T-helper 1 cell treated with Interleukin-12 subunit alpha and Interleukin-12 subunit beta and Interleukin-4 antibody, amounts not matched to agents 30 μg/mL and 1 μg/mL, for 36 hours (primary cell): ENCODE results near the gene ZCCHC7.

ENCODE experiments used
- H3K27ac Mint-ChIP-seq: one replicate; pipeline ENCODE4 v1.8.0; 2021; ENCODE audit warnings: mild to moderate bottlenecking, mixed read lengths
- H3K27me3 Mint-ChIP-seq: one replicate; pipeline ENCODE4 v1.8.0; 2021; ENCODE audit warnings: low read depth, mixed read lengths
- H3K36me3 Mint-ChIP-seq: one replicate; pipeline ENCODE4 v1.8.0; 2021; ENCODE audit warnings: low read depth, mixed read lengths
- H3K4me1 Mint-ChIP-seq: one replicate; pipeline ENCODE4 v1.8.0; 2021; ENCODE audit warnings: low read depth, mixed read lengths
- H3K4me3 Mint-ChIP-seq: one replicate; pipeline ENCODE4 v1.8.0; 2021; ENCODE audit warnings: mild to moderate bottlenecking, moderate library complexity, mixed read lengths
- H3K9me3 Mint-ChIP-seq: one replicate; pipeline ENCODE4 v1.8.0; 2021; ENCODE audit warnings: mixed read lengths

Gene ZCCHC7

DNA sequence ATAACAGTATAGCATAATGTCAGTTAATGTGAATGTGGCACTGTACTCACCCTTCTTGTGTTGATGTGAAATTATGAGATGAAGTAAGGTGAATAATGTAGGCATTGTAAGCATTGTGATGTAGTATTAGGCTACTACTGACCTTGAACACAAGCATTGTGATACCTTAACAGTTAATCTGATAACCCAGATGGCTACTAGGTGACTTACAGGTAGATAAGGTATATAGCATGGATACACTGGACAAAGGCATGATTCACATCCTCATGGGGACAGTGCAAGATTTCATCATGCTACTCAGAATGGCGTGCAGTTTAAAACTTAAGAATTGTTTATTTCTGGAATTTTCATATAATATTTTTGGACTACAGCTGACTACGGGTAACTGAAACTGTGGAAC, 134.8 kb downstream of the ZCCHC7 start:
- H3K4me3 Mint-ChIP-seq, result no peak overlapping the region
- H3K4me1 Mint-ChIP-seq, result no peaks in the 10 kb centered on the region
- no peaks in the 10 kb centered on the region for H3K27me3 Mint-ChIP-seq
- H3K36me3 Mint-ChIP-seq, result peaks cover 8% of the 10 kb centered on the region
- H3K27ac Mint-ChIP-seq, result no peak overlapping the region
- H3K9me3 Mint-ChIP-seq, result peaks cover 3% of the 10 kb centered on the region

GRCh38 chr9:37255944-37256862, 135.8 kb downstream of the ZCCHC7 start:
- H3K4me3 Mint-ChIP-seq, result no peak overlapping the region
- H3K27ac Mint-ChIP-seq, result no peak overlapping the region
- H3K9me3 Mint-ChIP-seq, result peaks cover 3% of the 10 kb centered on the region
- no peaks in the 10 kb centered on the region for H3K4me1 Mint-ChIP-seq
- H3K36me3 Mint-ChIP-seq, result peaks cover 10% of the 10 kb centered on the region
- H3K27me3 Mint-ChIP-seq, result no peaks in the 10 kb centered on the region

DNA sequence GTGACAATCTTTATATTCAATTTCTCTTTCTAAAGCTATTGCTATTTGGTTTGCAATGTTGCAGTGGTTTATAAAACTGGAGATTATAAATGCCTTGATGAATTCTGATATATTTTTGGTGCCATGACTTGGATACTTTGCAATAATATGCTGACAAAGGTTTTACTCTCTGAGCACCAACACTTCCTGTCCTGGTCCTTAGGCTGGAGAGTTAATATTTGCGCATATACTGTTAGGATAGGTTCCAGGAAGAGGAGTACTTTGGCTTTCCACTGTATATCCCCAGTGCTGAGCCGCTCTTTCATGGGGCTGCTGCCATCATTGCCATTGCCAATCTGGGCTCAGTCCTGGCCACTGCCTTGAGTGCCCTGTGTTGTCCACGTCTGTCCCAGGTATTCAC, 139.6 kb downstream of the ZCCHC7 start:
- no peaks in the 10 kb centered on the region for H3K4me1 Mint-ChIP-seq
- no peak overlapping the region for H3K4me3 Mint-ChIP-seq
- H3K36me3 Mint-ChIP-seq, result peaks cover 6% of the 10 kb centered on the region
- no peaks in the 10 kb centered on the region for H3K27me3 Mint-ChIP-seq
- H3K9me3 Mint-ChIP-seq, result no peaks in the 10 kb centered on the region
- no peak overlapping the region for H3K27ac Mint-ChIP-seq

- Mint-ChIP-seq H3K4me1 (no peaks in the 10 kb centered on the region), H3K9me3 (no peaks in the 10 kb centered on the region), H3K4me3 (no peak overlapping the region), H3K27me3 (no peaks in the 10 kb centered on the region), H3K36me3 (peaks cover 4% of the 10 kb centered on the region), H3K27ac (no peak overlapping the region)
Measured at GRCh38 chr9:37262410-37262809, 142.0 kb downstream of the ZCCHC7 start.

- no peaks in the 10 kb centered on the region for H3K4me1 Mint-ChIP-seq
- H3K9me3 Mint-ChIP-seq, result no peaks in the 10 kb centered on the region
- no peak overlapping the region for H3K4me3 Mint-ChIP-seq
- H3K27me3 Mint-ChIP-seq, result no peaks in the 10 kb centered on the region
- H3K27ac Mint-ChIP-seq, result no peak overlapping the region
- peaks cover 4% of the 10 kb centered on the region for H3K36me3 Mint-ChIP-seq
Measured at GRCh38 chr9:37264539-37264938, 144.2 kb downstream of the ZCCHC7 start.

- H3K27me3 Mint-ChIP-seq, result no peaks in the 10 kb centered on the region
- H3K36me3 Mint-ChIP-seq, result peaks cover 2% of the 10 kb centered on the region
- H3K4me3 Mint-ChIP-seq, result no peak overlapping the region
- H3K9me3 Mint-ChIP-seq, result no peaks in the 10 kb centered on the region
- no peak overlapping the region for H3K27ac Mint-ChIP-seq
- no peaks in the 10 kb centered on the region for H3K4me1 Mint-ChIP-seq
Measured at GRCh38 chr9:37266630-37267029, 146.3 kb downstream of the ZCCHC7 start.

- Mint-ChIP-seq H3K36me3 (peaks cover 10% of the 10 kb centered on the region), H3K27me3 (no peaks in the 10 kb centered on the region), H3K9me3 (peaks cover 6% of the 10 kb centered on the region), H3K4me1 (no peaks in the 10 kb centered on the region), H3K4me3 (no peak overlapping the region), H3K27ac (no peak overlapping the region)
Measured at GRCh38 chr9:37269221-37269620, 148.8 kb downstream of the ZCCHC7 start.

- H3K27ac Mint-ChIP-seq, result no peak overlapping the region
- no peak overlapping the region for H3K4me3 Mint-ChIP-seq
- no peaks in the 10 kb centered on the region for H3K27me3 Mint-ChIP-seq
- H3K36me3 Mint-ChIP-seq, result peaks cover 9% of the 10 kb centered on the region
- peaks cover 6% of the 10 kb centered on the region for H3K9me3 Mint-ChIP-seq
- no peaks in the 10 kb centered on the region for H3K4me1 Mint-ChIP-seq
Measured at GRCh38 chr9:37271679-37272078, 151.3 kb downstream of the ZCCHC7 start.

- H3K9me3 Mint-ChIP-seq, result peaks cover 6% of the 10 kb centered on the region
- no peaks in the 10 kb centered on the region for H3K4me1 Mint-ChIP-seq
- no peaks in the 10 kb centered on the region for H3K27me3 Mint-ChIP-seq
- H3K36me3 Mint-ChIP-seq, result peaks cover 9% of the 10 kb centered on the region
- H3K27ac Mint-ChIP-seq, result no peak overlapping the region
- H3K4me3 Mint-ChIP-seq, result no peak overlapping the region
Measured at GRCh38 chr9:37273595-37273994, 153.2 kb downstream of the ZCCHC7 start.

DNA sequence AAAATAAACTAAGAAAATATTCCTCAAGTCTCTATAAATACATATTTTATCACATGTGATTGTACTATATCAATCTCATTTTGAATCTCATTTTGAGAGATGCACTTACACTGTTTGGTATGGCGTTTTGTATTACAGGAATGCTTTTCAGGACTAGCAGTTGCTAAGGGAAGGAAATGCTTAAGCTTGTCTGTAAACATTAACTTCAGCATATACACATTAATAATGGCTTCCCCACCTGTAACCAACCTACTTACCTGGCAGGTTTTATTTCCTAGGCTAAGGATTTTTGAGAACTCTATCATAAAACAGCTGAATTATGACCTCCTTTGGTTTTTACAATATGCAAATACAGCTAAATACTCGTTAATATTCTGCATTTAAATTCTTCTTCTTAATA, 161.2 kb downstream of the ZCCHC7 start:
- Mint-ChIP-seq H3K27me3 (no peaks in the 10 kb centered on the region), H3K27ac (no peak overlapping the region), H3K36me3 (peaks cover 2% of the 10 kb centered on the region), H3K4me3 (no peak overlapping the region), H3K9me3 (no peaks in the 10 kb centered on the region), H3K4me1 (peaks cover 3% of the 10 kb centered on the region)

DNA sequence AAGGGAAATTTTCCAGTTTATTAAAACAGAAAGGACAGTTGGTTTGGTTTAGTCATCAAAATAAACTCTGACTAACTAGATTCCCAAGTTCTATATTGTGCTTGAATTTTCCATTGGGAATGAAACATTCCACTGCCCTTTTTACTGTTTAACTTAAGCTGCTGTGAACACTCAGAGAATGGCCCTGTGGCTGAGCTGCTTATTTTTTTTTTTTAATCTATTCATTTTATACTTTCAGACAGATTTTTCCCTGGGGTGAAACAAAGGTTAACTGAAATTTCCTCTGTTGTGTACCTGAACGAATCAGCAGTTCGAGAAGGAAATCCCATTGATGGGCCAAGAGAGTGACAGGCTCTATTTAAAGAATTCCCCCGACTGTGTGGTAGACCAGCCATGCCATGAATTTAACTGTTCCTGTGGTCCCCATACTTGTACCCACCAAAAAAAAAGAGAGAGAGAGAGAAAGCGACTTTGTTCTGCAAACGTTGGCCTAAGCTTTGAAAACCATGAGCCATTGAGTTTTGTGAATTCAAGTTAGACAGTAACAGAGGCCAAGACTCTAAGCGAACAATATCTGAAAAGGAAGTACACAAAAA, 163.5 kb downstream of the ZCCHC7 start:
- Mint-ChIP-seq H3K27ac (no peak overlapping the region), H3K4me1 (peaks cover 5% of the 10 kb centered on the region), H3K36me3 (peaks cover 7% of the 10 kb centered on the region), H3K27me3 (no peaks in the 10 kb centered on the region), H3K4me3 (peak overlapping the region; percentile 12), H3K9me3 (no peaks in the 10 kb centered on the region)

DNA sequence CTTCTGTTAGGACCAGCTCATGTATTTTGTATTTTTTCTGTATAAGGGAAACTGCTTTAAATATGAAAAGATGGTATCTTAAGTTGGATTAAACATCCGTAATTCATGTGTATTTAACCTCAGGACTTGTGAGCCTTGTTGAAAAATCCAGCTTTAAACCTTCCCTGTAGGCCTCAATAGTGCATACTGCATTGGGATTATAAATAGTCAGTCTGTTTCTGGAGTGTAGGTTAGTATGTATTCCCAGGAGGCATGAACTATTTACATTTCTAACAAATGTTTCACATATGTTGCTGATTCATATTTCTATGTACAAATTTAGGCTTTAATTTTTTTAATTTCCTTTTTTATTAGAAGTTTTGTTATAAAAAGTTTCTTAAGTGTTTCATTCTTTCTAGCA, 164.3 kb downstream of the ZCCHC7 start:
- no peak overlapping the region for H3K27ac Mint-ChIP-seq
- no peaks in the 10 kb centered on the region for H3K9me3 Mint-ChIP-seq
- no peak overlapping the region for H3K4me3 Mint-ChIP-seq
- no peaks in the 10 kb centered on the region for H3K27me3 Mint-ChIP-seq
- H3K4me1 Mint-ChIP-seq, result peaks cover 5% of the 10 kb centered on the region
- H3K36me3 Mint-ChIP-seq, result peaks cover 10% of the 10 kb centered on the region

- no peaks in the 10 kb centered on the region for H3K27me3 Mint-ChIP-seq
- H3K36me3 Mint-ChIP-seq, result peaks cover 12% of the 10 kb centered on the region
- peaks cover 17% of the 10 kb centered on the region for H3K4me1 Mint-ChIP-seq
- H3K27ac Mint-ChIP-seq, result no peak overlapping the region
- no peaks in the 10 kb centered on the region for H3K9me3 Mint-ChIP-seq
- H3K4me3 Mint-ChIP-seq, result no peak overlapping the region
Measured at GRCh38 chr9:37286530-37287175, 166.3 kb downstream of the ZCCHC7 start.

- H3K4me3 Mint-ChIP-seq, result no peak overlapping the region
- no peak overlapping the region for H3K27ac Mint-ChIP-seq
- peaks cover 17% of the 10 kb centered on the region for H3K4me1 Mint-ChIP-seq
- no peaks in the 10 kb centered on the region for H3K9me3 Mint-ChIP-seq
- H3K27me3 Mint-ChIP-seq, result no peaks in the 10 kb centered on the region
- H3K36me3 Mint-ChIP-seq, result peaks cover 12% of the 10 kb centered on the region
Measured at GRCh38 chr9:37287317-37287716, 166.9 kb downstream of the ZCCHC7 start.

GRCh38 chr9:37289631-37290030, 169.3 kb downstream of the ZCCHC7 start:
- no peaks in the 10 kb centered on the region for H3K9me3 Mint-ChIP-seq
- H3K4me1 Mint-ChIP-seq, result peaks cover 22% of the 10 kb centered on the region
- no peaks in the 10 kb centered on the region for H3K27me3 Mint-ChIP-seq
- no peak overlapping the region for H3K4me3 Mint-ChIP-seq
- peaks cover 11% of the 10 kb centered on the region for H3K36me3 Mint-ChIP-seq
- no peak overlapping the region for H3K27ac Mint-ChIP-seq
